T-helper 1 cell treated with Interleukin-12 subunit alpha and Interleukin-12 subunit beta and Interleukin-4 antibody, amounts not matched to agents 30 ng/mL and 1 ng/mL, for 36 hours (primary cell): ENCODE measurements around the gene TRAF5. TPM values are rescaled to one million over a fixed set of nuclear protein-coding genes. Genes with fewer than 3 reads are reported as not detected.

ENCODE experiments used
- intact Hi-C: fragments of 100-400 bp; cut with micrococcal nuclease; formaldehyde crosslinking; loops from one replicate; pipeline ENCODE4 v1.15.1; 2024
- total RNA-seq: library from RNA; stranded (reverse); gene quantifications from 2 replicates; pipeline ENCODE4 v1.2.3, GENCODE V29; 2022

TRAF5 gene
- total RNA-seq, 1 donor from 2014 or later: 58.8 TPM

DNA sequence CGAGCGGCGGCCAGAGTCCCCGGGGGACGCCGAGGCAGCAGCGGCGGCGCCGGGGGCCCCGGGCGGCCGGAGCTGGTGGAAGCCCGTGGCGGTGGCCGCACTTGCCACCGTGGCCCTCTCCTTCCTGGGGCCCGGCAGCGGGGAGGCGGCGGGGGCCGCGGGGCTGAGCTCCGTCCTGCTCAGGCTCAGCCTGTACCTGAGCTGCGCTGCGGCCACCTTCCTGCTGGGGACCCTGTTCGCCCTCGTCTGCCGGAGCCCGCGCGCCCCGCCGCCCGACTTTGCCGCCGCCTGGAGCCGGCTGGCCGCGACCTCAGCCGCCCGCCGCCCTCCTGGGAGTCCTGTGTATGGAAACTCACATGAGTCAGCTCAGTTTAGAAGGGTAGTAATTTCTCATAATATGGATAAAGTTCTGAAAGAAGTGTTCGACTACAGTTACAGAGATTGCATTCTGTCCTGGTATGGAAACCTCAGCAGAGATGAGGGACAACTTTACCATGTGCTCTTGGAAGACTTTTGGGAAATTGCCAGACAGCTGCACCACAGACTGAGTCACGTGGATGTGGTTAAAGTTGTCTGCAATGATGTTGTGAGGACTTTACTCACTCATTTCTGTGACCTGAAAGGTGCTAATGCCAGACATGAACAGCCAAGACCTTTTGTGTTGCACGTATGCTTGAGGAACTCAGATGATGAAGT, 90.1 kb downstream of the TRAF5 start:
- intact Hi-C loops: loop anchor here (1.0 to 5.0 kb wide), 4 partner anchors 34 to 1601 kb away; partner anchors contain the start of genes ANGEL2 and SLC30A1

DNA sequence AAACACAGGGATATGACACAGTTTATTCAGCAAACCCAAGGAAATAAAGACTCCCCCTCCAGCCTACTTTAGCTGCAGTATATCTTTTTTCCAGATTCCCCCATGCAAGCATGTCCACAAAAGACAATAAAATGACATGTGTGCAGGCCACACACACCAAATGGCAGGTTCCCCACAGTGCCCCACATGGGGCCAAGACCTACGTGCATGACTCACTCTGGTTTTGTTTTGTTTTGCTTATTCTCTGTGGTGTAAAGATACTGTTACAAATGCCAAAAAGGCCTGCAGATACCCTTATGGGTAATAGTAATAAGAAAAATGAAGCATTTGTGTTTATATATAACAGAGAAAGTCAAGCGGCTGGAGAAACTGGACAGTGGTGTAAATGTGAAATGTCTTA, 93.8 kb downstream of the TRAF5 start:
- intact Hi-C loops: no loop called here

GRCh38 chr1:211420845-211421454, 94.3 kb downstream of the TRAF5 start:
- intact Hi-C loops: no loop called here

DNA sequence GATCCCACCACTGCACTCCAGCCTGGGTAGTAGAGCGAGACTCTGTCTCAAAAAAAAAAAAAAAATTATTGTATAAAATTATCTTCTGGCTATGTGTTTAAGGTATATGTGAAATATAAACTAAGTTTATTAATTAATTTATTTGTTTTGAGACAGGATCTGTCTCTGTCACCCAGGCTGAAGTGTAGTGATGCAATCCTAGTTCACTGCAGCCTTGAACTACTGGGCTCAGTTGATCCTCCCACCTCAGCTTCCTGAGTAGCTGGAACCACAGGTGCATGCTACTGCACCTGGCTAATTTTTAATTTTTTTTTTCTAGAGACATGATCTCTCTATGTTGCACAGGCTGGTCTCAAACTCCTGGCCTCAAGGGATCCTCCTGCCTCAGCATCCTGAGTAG, 97.4 kb downstream of the TRAF5 start:
- intact Hi-C loops: no loop called here

Other genes with a start within 250 kb of the TRAF5 start
- gene KCNH1, start 192.7 kb upstream of the TRAF5 start, total RNA-seq: not detected in 2 replicates
- 40.5 and 41.8 TPM in 2 replicates for gene RCOR3, start 67.5 kb upstream of the TRAF5 start, total RNA-seq
- not detected in 2 replicates for gene RD3, start 165.3 kb downstream of the TRAF5 start, total RNA-seq